ENCODE results near the gene DYNC1I2.

Gene DYNC1I2

GRCh38 chr2:171703574-171704347 is 16.5 kb downstream of the DYNC1I2 start:
- Mint-ChIP-seq H3K36me3 (peaks cover 3% of the 10 kb centered on the region), H3K27ac (no peak overlapping the region), H3K4me1 (peaks cover 19% of the 10 kb centered on the region), H3K27me3 (no peaks in the 10 kb centered on the region), H3K4me3 (no peak overlapping the region), H3K9me3 (no peaks in the 10 kb centered on the region)

- Mint-ChIP-seq H3K4me3 (no peak overlapping the region), H3K27me3 (no peaks in the 10 kb centered on the region), H3K9me3 (no peaks in the 10 kb centered on the region), H3K4me1 (peaks cover 17% of the 10 kb centered on the region), H3K27ac (no peak overlapping the region), H3K36me3 (peaks cover 2% of the 10 kb centered on the region)
Observed at GRCh38 chr2:171706152-171706803, 19.0 kb downstream of the DYNC1I2 start.

GRCh38 chr2:171707752-171708151 is 20.5 kb downstream of the DYNC1I2 start:
- no peak overlapping the region for H3K27ac Mint-ChIP-seq
- H3K9me3 Mint-ChIP-seq, result no peaks in the 10 kb centered on the region
- peaks cover 2% of the 10 kb centered on the region for H3K36me3 Mint-ChIP-seq
- peaks cover 14% of the 10 kb centered on the region for H3K4me1 Mint-ChIP-seq
- no peak overlapping the region for H3K4me3 Mint-ChIP-seq
- no peaks in the 10 kb centered on the region for H3K27me3 Mint-ChIP-seq

- Mint-ChIP-seq H3K36me3 (peaks cover 2% of the 10 kb centered on the region), H3K9me3 (no peaks in the 10 kb centered on the region), H3K27ac (no peak overlapping the region), H3K27me3 (no peaks in the 10 kb centered on the region), H3K4me3 (no peak overlapping the region), H3K4me1 (peaks cover 9% of the 10 kb centered on the region)
Observed at GRCh38 chr2:171709011-171709685, 21.9 kb downstream of the DYNC1I2 start.

GRCh38 chr2:171711351-171711750 is 24.1 kb downstream of the DYNC1I2 start:
- Mint-ChIP-seq H3K36me3 (peaks cover 4% of the 10 kb centered on the region), H3K4me1 (peaks cover 5% of the 10 kb centered on the region), H3K9me3 (no peaks in the 10 kb centered on the region), H3K27ac (no peak overlapping the region), H3K4me3 (no peak overlapping the region), H3K27me3 (no peaks in the 10 kb centered on the region)

- Mint-ChIP-seq H3K4me1 (peaks cover 3% of the 10 kb centered on the region), H3K27ac (peak overlapping the region; percentile 12), H3K27me3 (no peaks in the 10 kb centered on the region), H3K4me3 (no peak overlapping the region), H3K36me3 (peaks cover 3% of the 10 kb centered on the region), H3K9me3 (no peaks in the 10 kb centered on the region)
Observed at GRCh38 chr2:171712051-171712450, 24.8 kb downstream of the DYNC1I2 start.

- no peaks in the 10 kb centered on the region for H3K9me3 Mint-ChIP-seq
- H3K4me1 Mint-ChIP-seq, result no peaks in the 10 kb centered on the region
- no peak overlapping the region for H3K27ac Mint-ChIP-seq
- no peak overlapping the region for H3K4me3 Mint-ChIP-seq
- H3K27me3 Mint-ChIP-seq, result no peaks in the 10 kb centered on the region
- H3K36me3 Mint-ChIP-seq, result peaks cover 7% of the 10 kb centered on the region
Observed at GRCh38 chr2:171718720-171719119, 31.5 kb downstream of the DYNC1I2 start.

GRCh38 chr2:171719660-171720059 is 32.4 kb downstream of the DYNC1I2 start:
- Mint-ChIP-seq H3K27ac (no peak overlapping the region), H3K27me3 (no peaks in the 10 kb centered on the region), H3K4me3 (no peak overlapping the region), H3K4me1 (no peaks in the 10 kb centered on the region), H3K36me3 (peaks cover 7% of the 10 kb centered on the region), H3K9me3 (no peaks in the 10 kb centered on the region)

GRCh38 chr2:171723716-171724683 is 36.7 kb downstream of the DYNC1I2 start:
- Mint-ChIP-seq H3K9me3 (no peaks in the 10 kb centered on the region), H3K27ac (no peak overlapping the region), H3K27me3 (no peaks in the 10 kb centered on the region), H3K4me3 (no peak overlapping the region), H3K36me3 (peaks cover 14% of the 10 kb centered on the region), H3K4me1 (no peaks in the 10 kb centered on the region)

- Mint-ChIP-seq H3K9me3 (no peaks in the 10 kb centered on the region), H3K4me1 (no peaks in the 10 kb centered on the region), H3K4me3 (no peak overlapping the region), H3K36me3 (peaks cover 24% of the 10 kb centered on the region), H3K27me3 (no peaks in the 10 kb centered on the region), H3K27ac (no peak overlapping the region)
Observed at GRCh38 chr2:171726847-171727450, 39.7 kb downstream of the DYNC1I2 start.

- no peak overlapping the region for H3K27ac Mint-ChIP-seq
- no peaks in the 10 kb centered on the region for H3K27me3 Mint-ChIP-seq
- no peak overlapping the region for H3K4me3 Mint-ChIP-seq
- H3K4me1 Mint-ChIP-seq, result no peaks in the 10 kb centered on the region
- peaks cover 35% of the 10 kb centered on the region for H3K36me3 Mint-ChIP-seq
- H3K9me3 Mint-ChIP-seq, result no peaks in the 10 kb centered on the region
Observed at GRCh38 chr2:171728989-171729951, 42.0 kb downstream of the DYNC1I2 start.

GRCh38 chr2:171729952-171730317 is 42.7 kb downstream of the DYNC1I2 start:
- H3K36me3 Mint-ChIP-seq, result peaks cover 37% of the 10 kb centered on the region
- no peak overlapping the region for H3K27ac Mint-ChIP-seq
- no peak overlapping the region for H3K4me3 Mint-ChIP-seq
- no peaks in the 10 kb centered on the region for H3K4me1 Mint-ChIP-seq
- no peaks in the 10 kb centered on the region for H3K9me3 Mint-ChIP-seq
- no peaks in the 10 kb centered on the region for H3K27me3 Mint-ChIP-seq

GRCh38 chr2:171735991-171736710 is 48.9 kb downstream of the DYNC1I2 start:
- no peaks in the 10 kb centered on the region for H3K4me1 Mint-ChIP-seq
- H3K36me3 Mint-ChIP-seq, result peaks cover 37% of the 10 kb centered on the region
- no peak overlapping the region for H3K27ac Mint-ChIP-seq
- H3K27me3 Mint-ChIP-seq, result no peaks in the 10 kb centered on the region
- no peak overlapping the region for H3K4me3 Mint-ChIP-seq
- H3K9me3 Mint-ChIP-seq, result no peaks in the 10 kb centered on the region
